GM19023 (cell line): ENCODE results near the gene ZNF2.
A peak's percentile ranks its signal among the peaks of the same experiment; 100 is the strongest.

Source experiments
- ATAC-seq: cut with Tn5 transposase; IDR thresholded peaks from one replicate; pipeline ENCODE4 v1.9.1; 2021; ENCODE audit warnings: mild to moderate bottlenecking, moderate library complexity; ENCODE audit not compliant: unreplicated experiment

Gene ZNF2

DNA sequence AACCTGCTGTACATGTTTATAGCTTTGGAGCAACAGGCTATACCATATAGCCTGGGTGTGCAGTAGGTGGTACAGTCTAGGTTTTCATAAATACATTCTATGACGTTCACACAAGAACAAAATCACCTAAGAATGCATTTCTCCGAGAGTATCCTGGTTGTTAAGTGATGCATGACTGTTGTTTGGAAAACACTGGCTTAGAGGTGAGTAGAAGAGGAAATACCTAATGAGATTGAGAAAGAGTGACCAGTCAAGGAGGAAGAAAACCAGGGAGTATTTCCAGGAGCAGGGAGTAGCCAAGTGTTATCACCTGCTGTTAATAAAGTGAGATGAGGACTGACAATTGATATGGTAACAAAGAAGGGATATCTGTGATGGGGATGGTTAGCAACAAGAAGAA, 38.8 kb downstream of the ZNF2 start:
- ATAC-seq = no peak

- ATAC-seq = no peak
These were observed 40.5 kb downstream of the ZNF2 start for GRCh38 chr2:95206096-95206495.

DNA sequence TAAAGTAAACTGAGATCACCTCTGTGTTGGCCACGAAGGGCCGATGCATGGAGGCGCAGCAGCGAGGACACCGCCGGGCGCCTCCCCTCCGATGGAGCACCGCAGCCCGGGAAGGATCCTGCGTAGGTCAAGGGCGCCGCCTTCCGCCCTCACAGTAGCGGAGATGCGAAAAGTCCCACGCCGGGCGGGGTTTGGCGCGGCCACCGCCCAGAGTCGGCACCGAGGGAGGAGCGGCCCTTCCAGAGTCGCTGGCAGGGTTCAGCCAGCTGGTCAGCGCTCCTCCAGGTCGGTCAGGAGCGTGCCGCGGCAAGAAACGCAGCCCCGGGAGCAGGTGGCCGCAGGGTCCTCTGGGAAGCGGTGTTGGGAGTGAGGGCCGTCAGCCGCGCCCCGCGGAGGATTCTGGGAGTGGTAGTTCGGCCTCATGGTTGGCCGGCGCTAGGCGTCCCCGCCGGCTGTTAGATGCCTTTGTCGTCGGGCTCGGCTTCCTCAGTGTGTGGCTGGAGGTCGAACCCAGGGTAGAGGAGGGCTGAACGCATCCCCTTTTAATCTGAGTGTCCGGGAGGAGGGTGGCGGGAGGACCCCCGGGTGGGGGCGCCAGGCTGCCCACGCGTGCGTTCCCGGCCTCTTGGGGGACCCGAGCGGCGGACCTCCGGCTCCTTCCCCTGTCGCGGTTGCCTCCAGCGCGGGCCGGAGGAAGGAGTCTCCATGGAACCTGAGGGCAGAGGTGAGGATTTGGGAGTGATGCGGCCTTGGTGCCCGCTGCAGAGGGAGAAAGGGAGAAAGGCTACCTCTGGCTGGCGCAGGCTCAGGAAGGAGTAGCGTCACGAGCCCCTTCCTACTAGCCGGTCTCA, 41.7 kb downstream of the ZNF2 start, which contains the start of gene ZNF892:
ZNF892 (plus strand) TSS at position 411 of the 851 bp plus-strand sequence; CDS start at position 706, 295 bp downstream.
- peak; percentile 98 for ATAC-seq

- ATAC-seq = no peak
These were observed 42.5 kb downstream of the ZNF2 start for GRCh38 chr2:95208106-95208505.

DNA sequence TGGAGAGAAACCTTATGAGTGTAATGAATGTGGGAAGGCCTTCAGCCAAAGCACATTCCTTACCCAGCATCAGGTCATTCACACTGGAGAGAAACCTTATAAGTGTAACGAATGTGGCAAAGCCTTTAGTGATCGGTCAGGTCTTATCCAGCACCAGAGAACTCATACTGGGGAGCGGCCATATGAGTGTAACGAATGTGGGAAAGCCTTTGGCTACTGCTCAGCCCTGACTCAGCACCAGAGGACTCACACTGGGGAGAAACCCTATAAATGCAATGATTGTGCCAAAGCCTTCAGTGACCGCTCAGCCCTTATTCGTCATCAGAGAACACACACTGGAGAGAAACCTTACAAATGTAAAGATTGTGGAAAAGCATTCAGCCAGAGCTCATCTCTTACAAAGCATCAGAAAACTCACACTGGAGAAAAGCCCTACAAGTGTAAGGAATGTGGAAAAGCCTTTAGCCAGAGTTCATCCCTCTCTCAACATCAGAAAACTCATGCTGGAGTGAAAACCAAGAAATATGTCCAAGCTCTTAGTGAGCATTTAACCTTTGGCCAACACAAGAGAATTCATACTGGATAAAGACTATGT, 49.5 kb downstream of the ZNF2 start:
- no peak for ATAC-seq

DNA sequence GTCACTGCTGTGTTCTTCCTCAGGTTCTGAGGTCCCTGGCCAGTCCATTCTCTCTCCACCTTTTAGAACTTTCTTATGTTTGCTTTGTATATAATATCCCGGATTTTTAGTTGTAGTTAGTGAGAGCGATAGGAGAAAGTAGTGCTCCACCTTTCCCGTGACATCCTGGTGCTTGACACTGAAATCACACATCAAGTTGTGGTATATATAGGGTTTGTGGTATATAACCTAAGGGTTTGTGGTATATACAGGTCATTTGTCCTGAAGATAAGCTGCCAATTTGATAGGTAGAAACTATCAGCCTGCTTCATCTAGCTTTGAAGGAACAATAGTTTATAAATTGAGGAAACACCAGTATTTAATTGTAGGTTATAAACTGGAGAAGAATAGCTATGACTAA, 54.8 kb downstream of the ZNF2 start:
- ATAC-seq = no peak

DNA sequence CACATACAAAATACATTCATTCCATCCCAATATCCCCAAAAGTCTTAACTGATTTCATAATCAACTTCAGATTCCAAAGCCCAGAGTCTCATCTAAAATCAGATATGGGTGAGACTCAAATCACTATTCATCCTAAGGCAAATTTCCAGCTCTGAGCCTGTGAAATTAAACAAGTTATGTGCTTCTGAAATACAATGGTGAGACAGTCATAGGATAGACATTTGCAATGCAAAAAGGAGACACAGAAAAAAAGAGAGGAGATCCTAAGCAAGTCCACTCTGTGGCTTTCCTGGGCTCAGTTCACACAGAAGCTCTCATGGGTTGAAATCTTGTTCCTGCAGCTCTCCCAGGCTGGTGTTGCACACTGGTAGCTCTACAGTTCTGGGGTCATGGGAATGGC, 60.0 kb downstream of the ZNF2 start:
- no peak for ATAC-seq

DNA sequence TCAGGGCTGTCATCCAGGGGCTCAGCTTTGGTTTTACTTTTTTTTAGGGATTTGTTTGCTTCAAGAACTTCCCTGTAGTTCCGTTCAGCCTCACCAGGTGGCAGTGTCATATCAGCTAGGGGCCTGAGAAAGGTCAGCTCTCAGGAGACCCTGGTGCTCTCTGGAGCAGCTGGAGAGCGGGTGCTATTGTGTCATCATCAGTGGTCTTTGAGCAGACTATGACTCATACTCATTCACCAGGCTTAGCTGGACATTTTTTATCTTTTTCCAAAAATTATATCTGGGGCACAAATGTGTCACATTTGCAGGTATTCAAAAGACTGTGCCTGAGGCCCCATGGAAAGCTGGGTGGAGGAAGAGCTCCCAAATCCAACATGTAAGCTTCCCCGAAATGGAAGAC, 66.1 kb downstream of the ZNF2 start:
- no peak for ATAC-seq

DNA sequence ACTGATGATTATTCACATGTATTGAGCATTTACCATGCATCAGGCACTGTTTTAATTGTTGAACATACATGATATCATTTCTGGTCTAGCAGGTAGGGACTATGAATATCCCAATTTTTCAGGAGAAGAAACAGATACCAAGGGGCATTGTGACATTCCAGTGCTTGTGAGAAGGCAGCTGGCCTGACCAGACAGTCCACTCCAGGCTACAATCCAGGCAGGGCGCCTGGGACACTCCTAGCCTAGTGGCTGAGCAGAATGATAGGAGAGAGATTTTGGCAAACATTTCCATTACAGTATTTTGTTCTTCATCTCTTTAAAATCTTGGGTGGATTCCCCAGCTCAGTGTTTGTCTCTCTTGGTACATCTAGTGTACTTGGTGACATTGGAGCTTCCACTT, 66.6 kb downstream of the ZNF2 start:
- no peak for ATAC-seq
